Activated naive CD4-positive, alpha-beta T cell treated with Interleukin-2 at 50 U/mL for 16 hours (primary cell): ENCODE measurements around the gene ST6GALNAC3.
"Not testable (repeated sequence)": the region's sequence is repeated elsewhere in the genome, so short reads cannot be mapped to it uniquely, and the experiment has no call there.

Source experiments
- DNase-seq: peaks from one replicate; pipeline ENCODE4 v3.0.0-alpha.2; 2020

The ST6GALNAC3 gene

GRCh38 chr1:76203127-76203526 is 128.6 kb downstream of the ST6GALNAC3 start:
- DNase-seq: no peak

GRCh38 chr1:76209238-76209637 is 134.7 kb downstream of the ST6GALNAC3 start:
- no peak for DNase-seq

- no peak for DNase-seq
Measured at GRCh38 chr1:76209648-76210047, 135.1 kb downstream of the ST6GALNAC3 start.

GRCh38 chr1:76210160-76210559 is 135.6 kb downstream of the ST6GALNAC3 start:
- DNase-seq: no peak

GRCh38 chr1:76218888-76219287 is 144.3 kb downstream of the ST6GALNAC3 start:
- DNase-seq: no peak

- no peak for DNase-seq
Measured at GRCh38 chr1:76219366-76219818, 144.8 kb downstream of the ST6GALNAC3 start.

- DNase-seq: no peak
Measured at GRCh38 chr1:76224752-76225151, 150.2 kb downstream of the ST6GALNAC3 start.

GRCh38 chr1:76225526-76225925 is 151.0 kb downstream of the ST6GALNAC3 start:
- no peak for DNase-seq

- DNase-seq: no peak
Measured at GRCh38 chr1:76227621-76228020, 153.1 kb downstream of the ST6GALNAC3 start.

GRCh38 chr1:76229279-76230005 is 154.9 kb downstream of the ST6GALNAC3 start:
- no peak for DNase-seq

GRCh38 chr1:76230842-76231281 is 156.3 kb downstream of the ST6GALNAC3 start:
- DNase-seq: no peak

- DNase-seq: no peak
Measured at GRCh38 chr1:76231320-76231719, 156.8 kb downstream of the ST6GALNAC3 start.

GRCh38 chr1:76232666-76233065 is 158.1 kb downstream of the ST6GALNAC3 start:
- DNase-seq: no peak

GRCh38 chr1:76234061-76234460 is 159.5 kb downstream of the ST6GALNAC3 start:
- DNase-seq: no peak

GRCh38 chr1:76237211-76237610 is 162.7 kb downstream of the ST6GALNAC3 start:
- DNase-seq: no peak

- no peak for DNase-seq
Measured at GRCh38 chr1:76238094-76238628, 163.6 kb downstream of the ST6GALNAC3 start.

- no peak for DNase-seq
Measured at GRCh38 chr1:76239470-76239918, 164.9 kb downstream of the ST6GALNAC3 start.

GRCh38 chr1:76240316-76240715 is 165.8 kb downstream of the ST6GALNAC3 start:
- no peak for DNase-seq

GRCh38 chr1:76242587-76242986 is 168.0 kb downstream of the ST6GALNAC3 start:
- DNase-seq: not testable (repeated sequence)

- no peak for DNase-seq
Measured at GRCh38 chr1:76247261-76247852, 172.8 kb downstream of the ST6GALNAC3 start.

GRCh38 chr1:76250271-76250670 is 175.7 kb downstream of the ST6GALNAC3 start:
- no peak for DNase-seq

- DNase-seq: no peak
Measured at GRCh38 chr1:76252431-76252830, 177.9 kb downstream of the ST6GALNAC3 start.

- DNase-seq: no peak
Measured at GRCh38 chr1:76254104-76255030, 179.8 kb downstream of the ST6GALNAC3 start.
